IPS-18c (cell line): ENCODE measurements around the gene WDR44.
"Not testable (repeated sequence)": the region's sequence is repeated elsewhere in the genome, so short reads cannot be mapped to it uniquely, and the experiment has no call there.

ENCODE experiments used
- H3K4me3 ChIP-seq: 2 replicates; pipeline ENCODE4 v1.7.0; 2013; ENCODE audit warnings: low read depth, mild to moderate bottlenecking, low read length, moderate library complexity; ENCODE audit not compliant: insufficient read depth
- H3K9me3 ChIP-seq: one replicate; pipeline ENCODE4 v1.6.1; 2013; ENCODE audit warnings: mild to moderate bottlenecking, low read length, moderate library complexity; ENCODE audit not compliant: control insufficient read depth, insufficient read depth

Gene WDR44, protein sequence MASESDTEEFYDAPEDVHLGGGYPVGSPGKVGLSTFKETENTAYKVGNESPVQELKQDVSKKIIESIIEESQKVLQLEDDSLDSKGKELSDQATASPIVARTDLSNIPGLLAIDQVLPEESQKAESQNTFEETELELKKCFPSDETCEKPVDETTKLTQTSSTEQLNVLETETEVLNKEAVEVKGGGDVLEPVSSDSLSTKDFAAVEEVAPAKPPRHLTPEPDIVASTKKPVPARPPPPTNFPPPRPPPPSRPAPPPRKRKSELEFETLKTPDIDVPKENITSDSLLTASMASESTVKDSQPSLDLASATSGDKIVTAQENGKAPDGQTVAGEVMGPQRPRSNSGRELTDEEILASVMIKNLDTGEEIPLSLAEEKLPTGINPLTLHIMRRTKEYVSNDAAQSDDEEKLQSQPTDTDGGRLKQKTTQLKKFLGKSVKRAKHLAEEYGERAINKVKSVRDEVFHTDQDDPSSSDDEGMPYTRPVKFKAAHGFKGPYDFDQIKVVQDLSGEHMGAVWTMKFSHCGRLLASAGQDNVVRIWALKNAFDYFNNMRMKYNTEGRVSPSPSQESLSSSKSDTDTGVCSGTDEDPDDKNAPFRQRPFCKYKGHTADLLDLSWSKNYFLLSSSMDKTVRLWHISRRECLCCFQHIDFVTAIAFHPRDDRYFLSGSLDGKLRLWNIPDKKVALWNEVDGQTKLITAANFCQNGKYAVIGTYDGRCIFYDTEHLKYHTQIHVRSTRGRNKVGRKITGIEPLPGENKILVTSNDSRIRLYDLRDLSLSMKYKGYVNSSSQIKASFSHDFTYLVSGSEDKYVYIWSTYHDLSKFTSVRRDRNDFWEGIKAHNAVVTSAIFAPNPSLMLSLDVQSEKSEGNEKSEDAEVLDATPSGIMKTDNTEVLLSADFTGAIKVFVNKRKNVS

DNA sequence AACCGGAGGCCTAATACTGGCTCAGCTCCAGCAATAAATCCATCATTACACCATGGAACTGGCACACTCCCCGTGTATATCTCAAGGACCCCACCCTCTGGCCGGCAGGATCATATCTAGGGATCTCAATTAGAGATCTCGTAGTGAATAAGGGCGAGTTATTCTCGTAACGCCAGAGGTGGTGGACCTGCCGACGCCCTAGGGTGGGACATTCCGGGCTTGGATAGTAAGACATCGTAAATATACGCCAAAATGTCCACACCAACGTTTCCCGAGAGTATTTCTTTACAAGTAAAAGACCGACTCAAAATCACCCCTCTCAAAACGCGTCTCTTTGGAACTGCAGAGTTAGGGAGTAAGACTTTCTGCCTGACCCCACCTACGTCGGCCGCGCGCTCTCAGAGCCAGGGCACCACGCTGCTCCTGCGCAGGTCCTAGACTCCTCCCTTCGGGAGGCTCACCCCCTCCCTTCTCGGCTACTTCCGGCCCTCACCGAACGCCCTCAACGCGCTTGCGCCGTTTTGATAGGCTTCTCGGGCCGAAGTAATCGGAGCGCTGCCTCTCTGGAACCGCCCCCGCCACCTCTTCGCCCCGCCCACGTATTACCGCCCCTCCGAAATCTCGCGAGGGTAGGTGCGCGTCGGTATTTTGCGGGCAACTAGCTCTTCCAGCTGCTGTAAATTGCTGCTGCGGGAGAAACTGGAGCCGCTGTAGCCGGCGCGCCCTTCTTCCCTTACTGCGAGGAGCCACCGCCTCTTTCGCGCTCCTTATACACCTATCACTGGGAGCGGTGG, at the start of gene WDR44:
Gene WDR44 (plus strand): TSS at position 643 of the 794 bp plus-strand sequence. CDS start 398 bp downstream, outside the sequence.
- Histone ChIP-seq H3K9me3 (peaks cover 2% of the 10 kb centered on the region), H3K4me3 (peak within 1 kb of the TSS; percentile 82)

DNA sequence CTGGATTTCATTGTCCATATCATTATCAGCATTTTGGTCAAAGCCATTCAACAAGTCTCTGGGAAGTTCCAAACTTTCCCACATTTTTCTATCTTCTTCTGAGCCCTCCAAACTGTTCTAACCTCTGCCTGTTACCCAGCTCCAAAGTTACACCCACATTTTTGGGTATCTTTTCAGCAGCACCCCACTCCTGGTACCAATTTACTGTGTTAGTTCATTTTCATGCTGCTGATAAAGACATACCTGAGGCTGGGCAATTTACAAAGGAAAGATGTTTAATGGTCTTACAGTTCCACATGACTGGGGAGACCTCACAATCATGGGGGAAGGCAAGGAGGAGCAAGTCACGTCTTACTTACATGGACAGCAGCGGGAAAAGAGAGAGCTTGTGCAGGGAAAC, 40.1 kb upstream of the WDR44 start:
- not testable (repeated sequence) for H3K9me3 ChIP-seq, H3K4me3 ChIP-seq

DNA sequence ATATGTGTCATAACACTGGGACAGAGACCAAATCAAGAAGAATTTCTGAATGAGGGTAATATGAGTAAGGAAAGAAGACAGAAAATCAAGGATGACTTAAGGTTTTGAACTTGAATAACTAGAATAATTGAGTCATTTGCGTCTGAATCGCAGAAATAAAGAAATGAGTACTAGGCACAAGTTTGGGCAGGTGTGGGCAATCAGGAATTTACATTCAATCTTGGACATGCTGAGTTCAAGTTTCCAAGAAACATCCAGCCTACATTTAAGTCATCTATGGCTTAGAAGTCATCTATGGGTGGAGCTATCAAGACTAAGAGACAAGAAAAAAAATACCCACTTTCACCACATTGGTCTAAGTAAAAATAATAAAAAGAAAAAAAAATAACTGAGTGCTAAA, 30.4 kb upstream of the WDR44 start:
- H3K4me3 ChIP-seq = no peak overlapping the region

DNA sequence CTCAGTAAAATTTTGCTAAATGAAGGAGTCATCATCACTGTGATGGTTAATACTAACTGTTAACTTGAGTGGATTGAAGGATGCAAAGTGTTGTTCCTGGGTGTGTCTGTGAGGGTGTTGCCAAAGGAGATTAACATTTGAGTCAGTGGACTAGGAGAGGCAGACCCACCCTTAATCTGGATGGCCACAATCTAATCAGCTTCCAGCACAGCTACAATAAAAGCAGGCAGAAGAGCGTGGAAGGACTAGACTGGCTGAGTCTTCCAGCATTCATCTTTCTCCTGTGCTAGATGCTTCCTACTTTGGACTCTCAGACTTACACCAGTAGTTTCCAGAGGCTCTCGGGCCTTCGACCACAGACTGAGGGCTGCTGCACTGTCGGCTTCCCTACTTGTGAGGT, 21.3 kb upstream of the WDR44 start:
- Histone ChIP-seq H3K9me3 (no peaks in the 10 kb centered on the region), H3K4me3 (no peak overlapping the region)

More for the DNA sequence above, 30.4 kb upstream of the WDR44 start:
- H3K9me3 ChIP-seq = no peaks in the 10 kb centered on the region

DNA sequence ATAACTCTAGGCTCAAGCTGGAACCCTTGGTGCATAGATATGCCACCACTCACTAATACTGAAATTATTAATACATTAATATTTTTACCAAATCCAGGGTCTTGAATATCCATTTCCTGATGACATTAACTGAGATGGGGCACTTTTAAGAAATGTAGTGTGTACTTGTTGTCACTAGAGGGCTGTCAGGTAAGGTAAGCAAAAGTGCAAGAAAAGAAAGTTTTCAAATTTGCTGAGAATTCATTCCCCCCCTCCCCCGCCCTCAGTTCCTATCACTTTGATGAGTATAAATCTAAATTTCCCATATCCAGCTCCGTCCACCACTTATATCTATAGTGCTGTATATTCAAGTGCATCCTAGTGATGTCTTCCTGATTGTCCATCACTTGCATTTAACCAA, 20.5 kb upstream of the WDR44 start:
- Histone ChIP-seq H3K9me3 (no peaks in the 10 kb centered on the region), H3K4me3 (no peak overlapping the region)

DNA sequence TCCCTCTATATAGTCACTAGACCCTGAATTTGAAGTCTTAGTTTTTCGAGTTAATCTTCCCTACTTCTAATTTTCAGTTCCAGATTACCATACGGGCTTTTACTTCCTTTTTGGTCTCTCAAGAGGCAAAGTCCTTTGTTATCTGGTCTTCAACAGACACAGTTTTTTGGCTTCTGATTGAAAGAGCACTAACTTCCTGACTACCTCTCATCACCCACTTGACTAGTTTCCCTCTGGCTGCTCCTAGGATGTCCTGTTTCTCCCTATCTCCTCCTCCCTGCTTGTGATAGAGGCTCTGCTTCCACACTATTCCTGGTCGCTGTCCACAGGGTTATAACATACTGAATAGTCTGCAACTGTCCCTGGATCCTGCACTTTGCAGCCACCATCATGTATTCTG, 16.7 kb upstream of the WDR44 start:
- Histone ChIP-seq H3K9me3 (peaks cover 4% of the 10 kb centered on the region), H3K4me3 (no peak overlapping the region)

DNA sequence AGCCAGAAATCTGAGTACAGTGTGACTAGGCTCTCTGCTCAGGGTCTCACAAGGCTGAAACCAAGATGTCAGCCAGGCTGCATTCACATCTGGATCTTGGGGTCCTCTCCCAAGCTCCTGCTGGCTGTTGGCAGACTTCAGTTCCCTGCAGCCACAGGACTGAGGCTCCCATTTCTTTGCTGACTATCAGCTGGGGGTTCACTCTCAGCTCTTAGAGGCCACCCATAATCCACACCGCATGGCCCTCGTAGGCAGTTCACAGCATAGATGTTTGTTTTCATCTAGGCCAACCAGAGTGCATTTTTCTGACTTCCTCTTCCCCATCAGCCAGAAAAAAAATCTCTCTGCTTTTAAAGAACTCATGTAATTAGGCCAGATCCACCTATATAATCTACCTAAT, 8.2 kb upstream of the WDR44 start:
- Histone ChIP-seq H3K4me3 (no peak overlapping the region), H3K9me3 (peaks cover 4% of the 10 kb centered on the region)

DNA sequence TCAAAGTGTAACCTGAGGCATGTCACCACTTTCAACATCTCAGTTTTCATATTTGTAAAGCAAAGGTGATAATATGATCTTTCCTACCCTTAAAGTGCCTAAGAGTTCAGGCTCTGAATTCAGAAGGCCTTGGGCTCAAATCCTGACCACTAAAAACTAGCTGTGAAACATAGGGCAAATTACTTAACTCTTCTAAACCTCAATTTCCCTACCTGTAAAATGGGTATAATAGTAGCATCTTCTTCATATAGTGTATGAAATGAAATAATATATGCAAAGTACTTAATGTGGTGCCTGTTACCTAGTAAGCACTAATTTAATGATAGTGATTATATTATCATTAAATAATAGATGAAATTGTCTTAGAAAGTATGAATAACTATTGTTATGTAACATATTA, 7.0 kb upstream of the WDR44 start:
- no peak overlapping the region for H3K4me3 ChIP-seq
- peaks cover 4% of the 10 kb centered on the region for H3K9me3 ChIP-seq

DNA sequence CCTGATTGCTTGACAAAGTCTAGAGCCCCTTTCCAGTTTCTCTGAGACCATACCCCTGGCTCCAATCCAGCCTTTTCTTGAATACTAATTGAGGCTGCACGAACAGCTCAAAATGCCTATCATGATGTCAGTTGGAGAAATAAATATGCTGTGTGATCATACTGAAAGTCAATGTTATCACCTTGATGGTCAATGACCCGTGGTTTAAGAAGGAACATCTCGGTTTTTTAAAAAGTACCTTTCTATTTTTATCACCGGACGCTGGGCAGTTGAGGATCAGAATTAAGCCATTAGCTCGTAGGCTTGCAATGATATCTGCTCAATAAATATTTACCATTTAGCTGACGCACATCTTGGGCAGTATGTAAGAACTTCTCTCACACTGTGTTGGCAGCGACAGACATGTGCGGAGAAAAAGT, 852 bp upstream of the WDR44 start:
- H3K4me3 ChIP-seq = peak overlapping the region; percentile 58
- peaks cover 2% of the 10 kb centered on the region for H3K9me3 ChIP-seq

DNA sequence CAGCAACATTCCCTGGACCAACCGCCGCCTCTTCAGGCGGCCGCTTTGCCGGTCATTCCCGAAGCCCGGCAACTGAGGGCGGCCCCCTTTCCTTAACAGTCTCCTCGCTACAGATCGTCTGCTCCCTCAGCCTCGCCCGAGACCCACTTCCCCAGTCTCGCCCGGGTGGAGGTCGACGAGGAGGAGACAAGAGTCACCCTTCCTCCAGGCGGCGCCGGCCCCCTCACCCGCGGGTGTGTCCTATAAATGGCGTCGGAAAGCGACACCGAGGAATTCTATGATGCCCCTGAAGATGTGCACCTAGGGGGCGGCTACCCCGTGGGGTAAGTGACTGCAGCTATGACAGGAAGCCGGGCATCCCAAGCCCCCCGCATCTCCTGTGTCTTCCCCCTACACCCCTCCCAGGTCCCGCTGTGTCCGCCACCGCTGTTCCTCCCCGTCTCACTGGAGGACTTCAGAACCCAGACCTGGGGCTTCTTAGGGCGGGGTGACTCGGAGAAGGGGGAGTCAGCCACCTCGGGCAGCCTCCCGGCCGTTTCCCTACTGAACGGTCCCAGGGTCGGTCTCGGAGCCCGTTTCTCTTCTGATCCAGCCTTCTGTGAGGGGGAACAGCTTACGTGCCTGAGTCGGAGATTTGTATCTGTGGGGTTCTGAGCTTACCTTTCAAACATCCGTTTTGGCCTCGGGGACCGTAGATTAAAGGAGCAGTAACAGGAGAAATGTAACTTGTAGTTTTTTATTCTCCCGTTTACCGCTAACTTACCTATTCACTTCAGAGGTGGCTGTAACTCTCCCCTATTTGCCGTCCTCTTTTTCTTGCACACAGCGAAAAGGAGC, 570 bp downstream of the WDR44 start:
- Histone ChIP-seq H3K9me3 (peaks cover 2% of the 10 kb centered on the region), H3K4me3 (peak overlapping the region; percentile 82)

DNA sequence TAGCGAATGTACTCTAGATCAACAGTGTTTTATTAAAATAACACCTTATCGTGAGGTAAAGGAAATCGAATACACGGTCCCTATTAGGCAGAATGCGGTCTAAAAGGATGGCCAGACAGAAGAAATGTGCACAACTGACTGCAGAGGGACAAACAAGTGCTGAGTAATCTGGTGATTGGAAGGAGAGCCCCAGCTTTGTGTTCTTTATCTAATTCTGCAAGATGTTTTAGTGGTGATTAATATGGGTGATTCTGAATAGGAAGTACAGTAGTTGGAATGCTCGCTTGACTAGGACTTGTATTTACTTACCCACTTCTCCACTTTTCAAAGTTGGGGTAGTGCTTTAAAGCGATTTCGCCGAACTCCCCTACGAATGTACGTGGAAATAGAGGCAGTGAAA, 1.2 kb downstream of the WDR44 start:
- Histone ChIP-seq H3K9me3 (no peaks in the 10 kb centered on the region), H3K4me3 (peak overlapping the region; percentile 82)

DNA sequence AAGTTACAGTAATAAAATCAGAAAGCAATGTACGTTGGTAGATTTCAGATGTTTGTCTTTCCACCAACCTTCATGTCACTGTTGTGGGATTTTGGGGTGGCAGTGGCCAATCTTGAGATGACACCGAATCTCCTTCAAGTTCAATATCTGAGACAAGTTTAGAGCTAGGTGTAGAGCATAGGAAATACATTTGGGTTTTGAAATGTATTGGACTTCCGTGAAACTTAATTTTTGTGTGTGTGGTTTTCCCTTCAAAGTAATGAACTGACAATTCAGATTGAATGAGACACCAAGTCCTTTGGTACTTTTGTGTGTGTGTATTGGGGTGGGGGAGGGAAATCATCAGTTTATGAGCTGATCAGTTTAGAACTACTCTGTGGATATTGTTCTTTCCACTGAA, 1.8 kb downstream of the WDR44 start:
- Histone ChIP-seq H3K9me3 (no peaks in the 10 kb centered on the region), H3K4me3 (peak overlapping the region; percentile 82)

DNA sequence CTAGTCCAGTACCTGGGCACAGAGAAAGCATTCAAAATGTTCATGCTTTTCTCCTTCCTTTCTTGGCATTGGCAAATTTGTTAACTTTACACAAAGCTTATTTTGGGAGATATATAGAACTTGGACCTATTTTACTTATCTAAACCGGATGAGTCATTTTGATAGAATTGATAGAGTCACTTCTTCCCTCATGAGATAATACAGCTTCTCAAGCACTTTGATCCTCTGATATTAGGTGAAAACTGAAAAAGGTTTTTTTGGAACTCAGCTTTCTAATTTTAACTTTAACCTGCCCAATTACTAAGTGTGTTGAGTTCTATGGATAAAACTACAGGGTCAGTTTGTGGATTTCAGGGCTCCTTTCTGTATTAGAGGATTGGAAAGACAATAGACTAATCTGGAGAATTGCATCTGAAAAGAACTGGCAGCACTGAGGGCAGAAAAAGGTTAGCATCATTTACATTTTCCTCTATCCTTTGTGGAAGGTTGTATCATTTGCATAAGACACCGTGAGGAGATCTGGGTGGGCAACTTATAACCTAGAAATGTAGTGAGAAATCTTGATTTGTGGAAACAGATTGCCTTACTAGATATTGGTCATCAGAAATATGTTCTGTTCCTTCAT, 2.4 kb downstream of the WDR44 start:
- Histone ChIP-seq H3K4me3 (peak overlapping the region; percentile 22), H3K9me3 (no peaks in the 10 kb centered on the region)

DNA sequence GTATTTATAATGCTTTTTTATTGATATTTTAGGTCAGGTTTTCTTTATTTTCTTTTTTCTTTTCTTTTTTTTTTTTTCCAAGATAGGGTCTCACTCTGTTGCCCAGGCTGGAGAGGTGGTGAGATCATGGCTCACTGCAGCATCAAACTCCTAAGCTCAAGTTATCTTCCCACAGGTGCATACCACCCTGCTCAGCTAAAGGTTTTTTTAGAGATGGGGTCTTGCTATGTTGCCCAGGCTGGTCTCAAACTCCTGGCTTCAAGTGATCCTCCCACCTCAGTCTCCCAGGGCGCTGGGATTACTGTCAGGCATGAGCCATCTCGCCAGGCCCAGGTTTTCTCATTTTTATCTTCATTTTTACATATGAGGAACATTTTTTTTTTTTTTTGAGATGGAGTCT, 3.3 kb downstream of the WDR44 start:
- H3K9me3 ChIP-seq = no peaks in the 10 kb centered on the region
- H3K4me3 ChIP-seq = no peak overlapping the region

DNA sequence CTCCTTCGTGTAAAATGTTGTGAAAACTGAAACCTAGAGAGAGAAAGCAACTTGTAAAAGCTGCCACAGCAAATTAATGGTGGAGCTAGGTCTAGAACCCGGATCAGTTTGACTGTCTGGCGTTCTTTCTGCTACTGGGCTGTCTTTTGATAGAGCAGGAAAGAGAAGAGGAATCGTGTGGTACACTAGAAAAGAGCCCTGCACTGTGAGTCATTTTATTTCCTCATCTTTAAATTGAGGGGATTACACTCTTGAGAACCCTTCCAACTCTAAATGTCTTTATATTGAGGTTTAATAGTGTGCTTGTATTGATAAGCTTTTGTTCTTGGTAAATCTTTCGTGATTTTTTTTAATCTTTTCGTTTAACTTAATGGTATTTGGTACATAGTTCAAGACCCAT, 4.3 kb downstream of the WDR44 start:
- no peak overlapping the region for H3K4me3 ChIP-seq
- no peaks in the 10 kb centered on the region for H3K9me3 ChIP-seq

DNA sequence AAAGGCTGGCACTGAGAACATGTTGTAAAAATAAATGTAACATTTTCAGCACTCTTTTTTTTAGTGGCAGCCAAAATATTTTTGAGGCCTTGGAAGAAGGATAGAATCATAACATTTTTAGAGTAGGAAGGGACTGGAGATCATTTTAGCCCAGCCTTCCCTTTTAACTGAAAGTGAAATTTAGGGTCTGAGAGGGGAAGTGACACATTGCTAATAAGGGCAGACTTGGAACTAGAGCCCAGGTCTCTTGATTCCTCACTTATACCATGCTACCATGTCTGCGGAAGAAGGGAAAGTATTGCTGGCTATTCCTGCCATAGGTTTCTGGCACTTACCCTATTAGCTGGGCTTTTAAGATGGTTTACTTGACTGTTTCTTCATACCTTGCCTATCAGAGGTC, 4.8 kb downstream of the WDR44 start:
- no peak overlapping the region for H3K4me3 ChIP-seq
- no peaks in the 10 kb centered on the region for H3K9me3 ChIP-seq
